HepG2 (cell line): ENCODE results near the gene MYL9. TPM values are rescaled to one million over a fixed set of nuclear protein-coding genes. Genes with fewer than 3 reads are reported as not detected.

Experiments used
- GPN1 ChIP-seq: sonication (generic); formaldehyde crosslinking; IDR thresholded peaks from 2 replicates; pipeline ENCODE4 v1.5.1; 2020; ENCODE audit warnings: missing genetic modification reagents, borderline replicate concordance
- GTF3A ChIP-seq: sonication (generic); formaldehyde crosslinking; conservative IDR thresholded peaks from 2 replicates; pipeline ENCODE4 v1.4.0; 2020; ENCODE audit warnings: mild to moderate bottlenecking, missing genetic modification reagents
- RXRB ChIP-seq: IDR thresholded peaks from 2 replicates; pipeline ENCODE4 v1.6.1; 2016; ENCODE audit warnings: borderline replicate concordance, missing genetic modification reagents, missing compliant biosample characterization
- SNAPC4 ChIP-seq: sonication (generic); formaldehyde crosslinking; IDR thresholded peaks from 2 replicates; pipeline ENCODE4 v1.4.0; 2020; ENCODE audit warnings: mild to moderate bottlenecking, missing genetic modification reagents
- STAT5B ChIP-seq: sonication (generic); formaldehyde crosslinking; IDR thresholded peaks from 2 replicates; pipeline ENCODE4 v1.4.0; 2020; ENCODE audit warnings: missing genetic modification reagents
- TFAP4 ChIP-seq: sonication (generic); IDR thresholded peaks from 2 replicates; pipeline ENCODE4 v1.6.1; 2016; ENCODE audit warnings: low read depth, borderline replicate concordance
- TIGD3 ChIP-seq: sonication (generic); formaldehyde crosslinking; IDR thresholded peaks from 2 replicates; pipeline ENCODE4 v1.5.1; 2020; ENCODE audit warnings: mild to moderate bottlenecking, missing genetic modification reagents, borderline replicate concordance
- ZBTB46 ChIP-seq: sonication (generic); formaldehyde crosslinking; IDR thresholded peaks from 2 replicates; pipeline ENCODE4 v1.4.0; 2020; ENCODE audit warnings: mild to moderate bottlenecking, missing genetic modification reagents, borderline replicate concordance
- ZFP41 ChIP-seq: sonication (generic); formaldehyde crosslinking; IDR thresholded peaks from 2 replicates; pipeline ENCODE4 v1.4.0; 2020; ENCODE audit warnings: mild to moderate bottlenecking, missing genetic modification reagents, borderline replicate concordance
- ZNF546 ChIP-seq: sonication (generic); formaldehyde crosslinking; conservative IDR thresholded peaks from 2 replicates; pipeline ENCODE4 v1.8.1; 2023; ENCODE audit warnings: mild to moderate bottlenecking, missing genetic modification reagents
- ZNF547 ChIP-seq: sonication (generic); formaldehyde crosslinking; IDR thresholded peaks from 2 replicates; pipeline ENCODE4 v1.5.1; 2020; ENCODE audit warnings: mild to moderate bottlenecking, missing genetic modification reagents
- ZNF687 ChIP-seq: sonication (generic); formaldehyde crosslinking; IDR thresholded peaks from 2 replicates; pipeline ENCODE4 v1.5.1; 2020; ENCODE audit warnings: mild to moderate bottlenecking, missing genetic modification reagents, moderate library complexity
- ZNF772 ChIP-seq: sonication (generic); formaldehyde crosslinking; IDR thresholded peaks from 2 replicates; pipeline ENCODE4 v1.5.0; 2020; ENCODE audit warnings: mild to moderate bottlenecking, missing genetic modification reagents
- ZNF883 ChIP-seq: sonication (generic); formaldehyde crosslinking; IDR thresholded peaks from 2 replicates; pipeline ENCODE4 v1.5.1; 2020; ENCODE audit warnings: mild to moderate bottlenecking, missing genetic modification reagents; ENCODE audit errors: not compliant biosample characterization
- polyA plus RNA-seq, 8 experiments: library from polyadenylated mRNA; depleted of rRNA in 3 of 8; stranded (reverse) in 7 of 8; unstranded in 1 of 8; fragments of >200 nt; fragmentation: Illumina TruSeq in 4 of 8; extraction: Trizol in 4 of 8; gene quantifications; 2 replicates each; pipeline versions ENCODE4 v1.2.1 to v1.2.3, GENCODE V29; 2011 to 2016; ENCODE audit warnings: low read depth in 4 of 8, missing spikeins in 1 of 8, mixed read lengths in 1 of 8; ENCODE audit not compliant: insufficient read depth in 1 of 8
- total RNA-seq, 5 experiments: library from RNA; depleted of rRNA; stranded (reverse); fragments of >200 nt; fragmentation: Illumina TruSeq; extraction: Trizol; gene quantifications; 2 replicates each; pipeline ENCODE4 v1.2.3, GENCODE V29; 2016; ENCODE audit warnings: low read depth in 1 of 5

Gene MYL9
- total and polyA plus RNA-seq, 2 of the 13 experiments (the other 11 are each of a cell fraction or from before 2014, with no cell fraction given): 0.87 to 2.2 TPM

- TF ChIP-seq ZNF687 (CRISPR knock-in tag): peak; percentile 97
- TF ChIP-seq TIGD3 (CRISPR knock-in tag): 0 out of 2 replicates have a peak, but pooled peaks have one; percentile 58
- peak; percentile 54; the same call in 1 of the 2 replicates for TF ChIP-seq ZNF772 (CRISPR knock-in tag)
- TF ChIP-seq ZNF883 (CRISPR knock-in tag): peak; percentile 96
- peak; percentile 71; the same call in 1 of the 2 replicates for TF ChIP-seq SNAPC4
- no peak for TF ChIP-seq STAT5B
- no peak; the same call in 1 of the 2 replicates for TF ChIP-seq TFAP4
- TF ChIP-seq ZNF547: peak; percentile 99
- TF ChIP-seq GPN1 (CRISPR knock-in tag): peak; percentile 53; the same call in 1 of the 2 replicates
- TF ChIP-seq ZNF546: no peak; the same call in 1 of the 2 replicates
- 0 out of 2 replicates have a peak, but pooled peaks have one; percentile 34 for TF ChIP-seq GTF3A (CRISPR knock-in tag)
- TF ChIP-seq ZBTB46 (CRISPR knock-in tag): no peak
- TF ChIP-seq ZFP41: peak; percentile 77; the same call in 1 of the 2 replicates
- peak; percentile 72 for TF ChIP-seq RXRB (CRISPR knock-in tag)
These were observed 31.9 kb downstream of the MYL9 start, which contains the start of gene TGIF2 (continued) for GRCh38 chr20:36573103-36573797.
